Type B pancreatic cell (in vitro differentiated cells): ENCODE data around the gene OR52E4. TPM values are rescaled to one million over a fixed set of nuclear protein-coding genes. Genes with fewer than 3 reads are reported as not detected.

Experiments
- DNase-seq: peaks from one replicate; pipeline ENCODE4 v3.0.0; 2021; ENCODE audit warnings: mixed read lengths; ENCODE audit not compliant: unreplicated experiment; ENCODE audit errors: extremely low spot score
- H3K27ac Mint-ChIP-seq: 2 replicates; pipeline ENCODE4 v1.8.0; 2021; ENCODE audit warnings: mild to moderate bottlenecking, mixed read lengths
- H3K27me3 Mint-ChIP-seq: 2 replicates; pipeline ENCODE4 v1.8.0; 2021; ENCODE audit warnings: mixed read lengths
- H3K36me3 Mint-ChIP-seq: 2 replicates; pipeline ENCODE4 v1.8.0; 2021; ENCODE audit warnings: mixed read lengths
- H3K4me1 Mint-ChIP-seq: one replicate; pipeline ENCODE4 v1.8.0; 2021; ENCODE audit warnings: mixed read lengths; ENCODE audit not compliant: unreplicated experiment
- H3K4me3 Mint-ChIP-seq: 2 replicates; pipeline ENCODE4 v1.8.0; 2021; ENCODE audit warnings: mild to moderate bottlenecking, mixed read lengths
- H3K9me3 Mint-ChIP-seq: 2 replicates; pipeline ENCODE4 v1.8.0; 2021; ENCODE audit warnings: mixed read lengths
- total RNA-seq: library from RNA; stranded (reverse); gene quantifications from 2 replicates; pipeline ENCODE4 v1.2.1, GENCODE V29; 2021; ENCODE audit warnings: low replicate concordance
- TF ChIP-seq, protein P1 (sequence below): fragments of 200-600 bp; sonication (generic); conservative IDR thresholded peaks from 2 replicates; pipeline ENCODE4 v1.5.0; 2021; ENCODE audit warnings: antibody characterized with exemption, mild to moderate bottlenecking

OR52E4 gene
- total RNA-seq, 1 donor from 2014 or later, result not detected

DNA sequence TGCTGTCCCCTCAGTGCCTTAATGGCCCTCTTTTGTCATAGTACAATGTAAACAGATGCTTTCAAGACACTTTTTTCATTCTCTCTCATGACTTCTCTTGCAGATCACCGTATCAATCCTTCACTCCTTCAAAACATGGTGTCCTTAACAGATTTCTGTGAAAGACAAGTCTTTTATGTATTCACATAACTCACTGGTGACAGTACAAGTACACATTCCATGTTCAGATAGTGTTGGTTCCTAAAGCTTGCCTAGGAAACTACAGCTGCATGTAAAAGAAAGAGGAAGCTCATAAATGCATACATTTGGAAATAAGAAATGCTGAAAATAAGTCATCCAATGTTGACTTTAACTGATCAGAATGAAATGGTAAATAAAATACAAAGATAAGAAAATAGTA is 33.7 kb upstream of the OR52E4 start:
- Mint-ChIP-seq H3K9me3 (no peaks in the 10 kb centered on the region), H3K27ac (no peak overlapping the region), H3K27me3 (no peaks in the 10 kb centered on the region), H3K4me3 (no peak overlapping the region), H3K36me3 (no peaks in the 10 kb centered on the region), H3K4me1 (no peaks in the 10 kb centered on the region)
- DNase-seq, result no peak
- TF ChIP-seq, protein P1, sequence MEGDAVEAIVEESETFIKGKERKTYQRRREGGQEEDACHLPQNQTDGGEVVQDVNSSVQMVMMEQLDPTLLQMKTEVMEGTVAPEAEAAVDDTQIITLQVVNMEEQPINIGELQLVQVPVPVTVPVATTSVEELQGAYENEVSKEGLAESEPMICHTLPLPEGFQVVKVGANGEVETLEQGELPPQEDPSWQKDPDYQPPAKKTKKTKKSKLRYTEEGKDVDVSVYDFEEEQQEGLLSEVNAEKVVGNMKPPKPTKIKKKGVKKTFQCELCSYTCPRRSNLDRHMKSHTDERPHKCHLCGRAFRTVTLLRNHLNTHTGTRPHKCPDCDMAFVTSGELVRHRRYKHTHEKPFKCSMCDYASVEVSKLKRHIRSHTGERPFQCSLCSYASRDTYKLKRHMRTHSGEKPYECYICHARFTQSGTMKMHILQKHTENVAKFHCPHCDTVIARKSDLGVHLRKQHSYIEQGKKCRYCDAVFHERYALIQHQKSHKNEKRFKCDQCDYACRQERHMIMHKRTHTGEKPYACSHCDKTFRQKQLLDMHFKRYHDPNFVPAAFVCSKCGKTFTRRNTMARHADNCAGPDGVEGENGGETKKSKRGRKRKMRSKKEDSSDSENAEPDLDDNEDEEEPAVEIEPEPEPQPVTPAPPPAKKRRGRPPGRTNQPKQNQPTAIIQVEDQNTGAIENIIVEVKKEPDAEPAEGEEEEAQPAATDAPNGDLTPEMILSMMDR, result no peak

DNA sequence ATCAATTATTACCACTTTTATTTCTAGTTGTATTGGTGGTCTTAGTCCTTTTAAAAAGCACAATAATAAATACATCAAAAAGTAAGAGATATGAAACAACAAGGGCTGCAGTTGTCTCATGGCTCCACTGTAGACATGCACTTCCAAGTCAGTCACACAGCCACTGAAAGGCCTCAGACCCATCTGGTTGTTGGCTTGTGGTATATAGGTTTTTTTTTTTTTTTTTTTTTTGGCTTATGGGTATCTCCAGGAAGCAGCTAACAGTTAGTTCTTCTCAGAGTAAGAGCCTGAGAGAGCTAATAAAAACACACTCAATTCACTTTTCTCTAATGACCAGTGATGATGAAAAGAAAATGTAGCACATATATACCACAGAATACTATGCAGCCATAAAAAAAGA is 32.7 kb upstream of the OR52E4 start:
- H3K27me3 Mint-ChIP-seq, result no peaks in the 10 kb centered on the region
- H3K9me3 Mint-ChIP-seq, result no peaks in the 10 kb centered on the region
- H3K27ac Mint-ChIP-seq, result no peak overlapping the region
- H3K36me3 Mint-ChIP-seq, result no peaks in the 10 kb centered on the region
- no peak for DNase-seq
- no peaks in the 10 kb centered on the region for H3K4me1 Mint-ChIP-seq
- TF ChIP-seq, protein P1, result no peak
- no peak overlapping the region for H3K4me3 Mint-ChIP-seq

DNA sequence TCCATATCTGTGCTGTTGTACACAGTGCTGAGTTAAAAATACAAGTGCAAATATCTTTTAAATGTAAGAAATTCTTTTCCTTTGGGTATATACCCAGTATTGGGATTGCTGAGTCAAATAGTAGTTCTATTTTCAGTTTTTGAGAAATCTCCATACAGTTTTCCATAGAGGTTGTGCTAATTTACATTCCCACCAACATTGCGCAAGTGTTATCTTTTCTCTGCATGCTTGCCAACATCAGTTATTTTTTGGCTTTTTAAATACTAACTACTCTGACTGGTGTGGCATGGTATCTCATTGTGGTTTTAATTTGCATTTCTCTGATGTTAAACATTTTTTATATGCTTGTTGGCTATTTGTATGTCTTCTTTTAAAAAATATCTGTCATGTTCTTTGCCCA is 29.4 kb upstream of the OR52E4 start:
- Mint-ChIP-seq H3K36me3 (no peaks in the 10 kb centered on the region), H3K27ac (no peak overlapping the region), H3K4me1 (no peaks in the 10 kb centered on the region), H3K4me3 (no peak overlapping the region), H3K27me3 (no peaks in the 10 kb centered on the region), H3K9me3 (no peaks in the 10 kb centered on the region)
- no peak for DNase-seq
- TF ChIP-seq, protein P1, result no peak

GRCh38 chr11:5857590-5857989 is 22.8 kb upstream of the OR52E4 start, which contains the start of gene OR52E8:
OR52E8 (minus strand) TSS chr11:5857690; CDS start chr11:5857690, 0 bp downstream.
- H3K27me3 Mint-ChIP-seq, result peaks cover 6% of the 10 kb centered on the region
- DNase-seq, result no peak
- no peak within 1 kb of the TSS for H3K4me3 Mint-ChIP-seq
- no peaks in the 10 kb centered on the region for H3K36me3 Mint-ChIP-seq
- H3K4me1 Mint-ChIP-seq, result no peaks in the 10 kb centered on the region
- no peak within 1 kb of the TSS for H3K27ac Mint-ChIP-seq
- H3K9me3 Mint-ChIP-seq, result no peaks in the 10 kb centered on the region
- TF ChIP-seq, protein P1, result no peak

- Mint-ChIP-seq H3K36me3 (no peaks in the 10 kb centered on the region), H3K4me1 (no peaks in the 10 kb centered on the region), H3K27ac (no peak overlapping the region), H3K27me3 (peaks cover 5% of the 10 kb centered on the region), H3K9me3 (no peaks in the 10 kb centered on the region), H3K4me3 (no peak overlapping the region)
- no peak for DNase-seq
- TF ChIP-seq, protein P1, result no peak
Measured at GRCh38 chr11:5865826-5866225, 14.6 kb upstream of the OR52E4 start.

GRCh38 chr11:5878564-5878963 is 1.9 kb upstream of the OR52E4 start:
- no peaks in the 10 kb centered on the region for H3K9me3 Mint-ChIP-seq
- H3K27me3 Mint-ChIP-seq, result peaks cover 24% of the 10 kb centered on the region
- no peaks in the 10 kb centered on the region for H3K4me1 Mint-ChIP-seq
- TF ChIP-seq, protein P1, result no peak
- H3K27ac Mint-ChIP-seq, result no peak overlapping the region
- no peak overlapping the region for H3K4me3 Mint-ChIP-seq
- no peak for DNase-seq
- no peaks in the 10 kb centered on the region for H3K36me3 Mint-ChIP-seq
